GM23338 (cell line): ENCODE results near the gene RASIP1. TPM values are rescaled to one million over a fixed set of nuclear protein-coding genes. Genes with fewer than 3 reads are reported as not detected.
A peak's percentile ranks its signal among the peaks of the same experiment; 100 is the strongest.
"Not testable (repeated sequence)": the region's sequence is repeated elsewhere in the genome, so short reads cannot be mapped to it uniquely, and the experiment has no call there.

ENCODE experiments used
- ATAC-seq: fragments of 200-7000 bp; cut with Tn5 transposase; 3 replicates; pipeline ENCODE4 v1.9.1; 2020
- DNase-seq: peaks from one replicate; pipeline ENCODE4 v3.0.0-alpha.2; 2015; ENCODE audit warnings: low spot score
- H2AFZ ChIP-seq: fragments of 200-600 bp; sonication (generic); 2 replicates; pipeline ENCODE4 v1.8.0; 2016; ENCODE audit warnings: antibody characterized with exemption, mild to moderate bottlenecking, moderate library complexity
- H3F3A ChIP-seq: fragments of 200-600 bp; sonication (generic); replicated peaks from 2 replicates; pipeline ENCODE4 v1.8.0; 2017; ENCODE audit warnings: antibody characterized with exemption, mixed run types, low read depth
- H3K27ac ChIP-seq: fragments of 200-600 bp; sonication (generic); 2 replicates; pipeline ENCODE4 v1.6.1; 2016; ENCODE audit warnings: low read depth
- H3K27me3 ChIP-seq: fragments of 200-600 bp; sonication (generic); 2 replicates; pipeline ENCODE4 v1.8.0; 2016; ENCODE audit warnings: mild to moderate bottlenecking, mixed run types, moderate library complexity; ENCODE audit not compliant: insufficient read depth
- H3K36me3 ChIP-seq: fragments of 200-600 bp; sonication (generic); 2 replicates; pipeline ENCODE4 v1.8.0; 2016; ENCODE audit warnings: mild to moderate bottlenecking; ENCODE audit not compliant: insufficient read depth
- H3K4me1 ChIP-seq: fragments of 200-600 bp; sonication (generic); 2 replicates; pipeline ENCODE4 v1.8.0; 2016; ENCODE audit warnings: mild to moderate bottlenecking, moderate library complexity; ENCODE audit not compliant: insufficient read depth
- H3K4me2 ChIP-seq: fragments of 200-600 bp; sonication (generic); 2 replicates; pipeline ENCODE4 v1.7.1; 2017; ENCODE audit warnings: mixed run types
- H3K4me3 ChIP-seq: fragments of 200-600 bp; sonication (generic); 2 replicates; pipeline ENCODE4 v1.6.1; 2016; ENCODE audit warnings: mixed run types
- H3K79me2 ChIP-seq: fragments of 200-600 bp; sonication (generic); replicated peaks from 2 replicates; pipeline ENCODE4 v1.8.0; 2017; ENCODE audit warnings: mild to moderate bottlenecking; ENCODE audit not compliant: insufficient read depth
- H3K9me2 ChIP-seq: fragments of 200-600 bp; sonication (generic); 2 replicates; pipeline ENCODE4 v1.8.0; 2017; ENCODE audit not compliant: insufficient read depth
- H4K20me1 ChIP-seq: fragments of 200-600 bp; sonication (generic); replicated peaks from 2 replicates; pipeline ENCODE4 v1.8.0; 2017; ENCODE audit warnings: mild to moderate bottlenecking; ENCODE audit not compliant: insufficient read depth
- H3K27ac Mint-ChIP-seq: 2 replicates; pipeline ENCODE4 v1.8.0; 2020; ENCODE audit warnings: inconsistent platforms, mild to moderate bottlenecking, moderate library complexity, mixed read lengths
- H3K27me3 Mint-ChIP-seq: 3 replicates; pipeline ENCODE4 v1.8.0; 2022; ENCODE audit warnings: low read depth, mild to moderate bottlenecking, moderate library complexity, mixed read lengths, inconsistent platforms; ENCODE audit not compliant: insufficient read depth, poor library complexity
- H3K36me3 Mint-ChIP-seq: 3 replicates; pipeline ENCODE4 v1.8.0; 2021; ENCODE audit warnings: low read depth, mild to moderate bottlenecking, inconsistent platforms, moderate library complexity, mixed read lengths
- H3K4me1 Mint-ChIP-seq: 3 replicates; pipeline ENCODE4 v1.8.0; 2020; ENCODE audit warnings: mild to moderate bottlenecking, inconsistent platforms, mixed read lengths
- H3K4me3 Mint-ChIP-seq: 3 replicates; pipeline ENCODE4 v1.8.0; 2021; ENCODE audit warnings: moderate library complexity, mild to moderate bottlenecking, inconsistent platforms, mixed read lengths
- H3K9me3 Mint-ChIP-seq: 3 replicates; pipeline ENCODE4 v1.8.0; 2020; ENCODE audit warnings: moderate library complexity, mild to moderate bottlenecking, inconsistent platforms, mixed read lengths
- CREB1 ChIP-seq: fragments of 250-450 bp; sonication (Bioruptor Pico); IDR thresholded peaks from 2 replicates; pipeline ENCODE4 v1.5.0; 2020; ENCODE audit warnings: low read depth, mild to moderate bottlenecking, moderate library complexity
- CTCF ChIP-seq, 2 experiments: fragments of 200-600 bp in 1 of 2; sonication (generic) in 1 of 2; conservative IDR thresholded peaks; 2 replicates each; pipeline versions ENCODE4 v1.5.1 to v1.6.1; 2016 to 2017; ENCODE audit warnings: antibody characterized with exemption in 2 of 2, low read depth in 2 of 2, mild to moderate bottlenecking in 2 of 2, moderate library complexity in 1 of 2
- polyA plus RNA-seq: library from polyadenylated mRNA; unstranded; fragments of >200 nt; fragmentation: Nextera tagmentation; extraction: Ambion mirVana; gene quantifications from 2 replicates; pipeline ENCODE4 v1.2.1, GENCODE V29; 2016
- total RNA-seq: library from RNA; depleted of rRNA; stranded (reverse); fragments of >200 nt; shearing (Covaris generic); gene quantifications from 2 replicates; pipeline ENCODE4 v1.2.3, GENCODE V29; 2014

RASIP1 gene
- total and polyA plus RNA-seq, 2 experiments from 2014 or later = 9.2 to 14.8 TPM

- not testable (repeated sequence) for H3K36me3 ChIP-seq, H3K27me3 Mint-ChIP-seq, H3K27ac ChIP-seq, H3K4me3 Mint-ChIP-seq, H3K4me2 ChIP-seq, H3K27me3 ChIP-seq, H2AFZ ChIP-seq, H3K36me3 Mint-ChIP-seq, DNase-seq, H3K79me2 ChIP-seq, H3K27ac Mint-ChIP-seq, H3K4me1 Mint-ChIP-seq, H3F3A ChIP-seq, H3K4me3 ChIP-seq, H3K9me3 Mint-ChIP-seq, H4K20me1 ChIP-seq, H3K9me2 ChIP-seq, H3K4me1 ChIP-seq
- ATAC-seq = peak; percentile 14; the same call in 1 of the 3 replicates
These were observed 46.9 kb upstream of the RASIP1 start for GRCh38 chr19:48787331-48787730.

- H3K4me1 Mint-ChIP-seq, H3K36me3 Mint-ChIP-seq, H3K9me2 ChIP-seq, H2AFZ ChIP-seq, H3K27ac Mint-ChIP-seq, H3K4me3 ChIP-seq, H3K79me2 ChIP-seq, DNase-seq, H3F3A ChIP-seq, H4K20me1 ChIP-seq, H3K4me3 Mint-ChIP-seq, H3K36me3 ChIP-seq, H3K27ac ChIP-seq, H3K9me3 Mint-ChIP-seq, H3K27me3 Mint-ChIP-seq, H3K4me1 ChIP-seq, H3K27me3 ChIP-seq, H3K4me2 ChIP-seq, ATAC-seq: not testable (repeated sequence)
These were observed 46.0 kb upstream of the RASIP1 start for GRCh38 chr19:48786422-48786821.

GRCh38 chr19:48784527-48784926 lies 44.1 kb upstream of the RASIP1 start:
- Histone ChIP-seq H3K4me1 (no peaks in the 10 kb centered on the region), H3K9me2 (no peaks in the 10 kb centered on the region), H3K4me2 (no peak overlapping the region), H3K27ac (no peak overlapping the region), H4K20me1 (no peaks in the 10 kb centered on the region), H3K79me2 (no peaks in the 10 kb centered on the region), H3K36me3 (no peaks in the 10 kb centered on the region), H2AFZ (no peak overlapping the region), H3F3A (no peaks in the 10 kb centered on the region), H3K27me3 (no peaks in the 10 kb centered on the region), H3K4me3 (no peak overlapping the region)
- Mint-ChIP-seq H3K4me3 (no peak overlapping the region; the same call in 2 of the 3 replicates), H3K27ac (no peak overlapping the region), H3K4me1 (peaks cover 5% of the 10 kb centered on the region; the same call in 2 of the 3 replicates), H3K36me3 (no peaks in the 10 kb centered on the region), H3K9me3 (peaks cover 5% of the 10 kb centered on the region; the same call in 1 of the 3 replicates), H3K27me3 (peaks cover 2% of the 10 kb centered on the region)
- ATAC-seq (no peak), DNase-seq (no peak)
- TF ChIP-seq CREB1 (CRISPR knock-in tag) (no peak), CTCF (conservative IDR thresholded peaks at IDR 0.05; ENCODE audit: low read depth in 2 of 2) (peak in 1 of 2 experiments; percentile 44; a peak in 2 of 4 replicates)
